Endothelial cell of umbilical vein (primary cell): ENCODE results near the gene CDH22. TPM values are rescaled to one million over a fixed set of nuclear protein-coding genes. Genes with fewer than 3 reads are reported as not detected.

Source experiments
- BruUV-seq: library from RNA; stranded (reverse); fragments of 400-500 nt; replicated peaks from 2 replicates; lab custom pipeline; 2021; lab: Mats Ljungman, UMichigan
- CTCF ChIA-PET: fragments of 300-600, 350-600 bp; sonication (Branson Sonifier 250); formaldehyde crosslinking; loops from one replicate; lab custom pipeline; 2021; ENCODE audit warnings: antibody characterized with exemption, inconsistent platforms; lab: Charles Lee
- POLR2A ChIA-PET: fragments of 300-600, 350-600 bp; sonication (Branson Sonifier 250); formaldehyde crosslinking; loops from one replicate; lab custom pipeline; 2021; ENCODE audit warnings: antibody characterized with exemption, inconsistent platforms; lab: Charles Lee
- DNase-seq: peaks from one replicate; pipeline ENCODE4 v3.0.0-alpha.2; 2011; ENCODE audit warnings: low read depth, low spot score
- FAIRE-seq: peaks from 2 replicates; lab custom pipeline; 2011; peaks lifted over from hg19 to GRCh38; lab: Jason Lieb, UNC
- H2AFZ ChIP-seq: 2 replicates; pipeline ENCODE4 v1.6.0; 2012; ENCODE audit warnings: low read depth, low read length, control low read depth, inconsistent platforms
- H3K27ac ChIP-seq: 2 replicates; pipeline ENCODE4 v1.5.1; 2011; ENCODE audit warnings: low read depth, mild to moderate bottlenecking, control low read depth, low read length, moderate library complexity; ENCODE audit not compliant: insufficient read depth
- H3K27me3 ChIP-seq, 2 experiments: 2 replicates each; pipeline versions ENCODE4 v1.6.0 to v1.6.1; 2011; ENCODE audit warnings: low read length in 2 of 2, mixed read lengths in 1 of 2; ENCODE audit not compliant: control insufficient read depth in 2 of 2, insufficient read depth in 2 of 2
- H3K36me3 ChIP-seq, 2 experiments: 2 replicates in 1 of 2; 3 replicates in 1 of 2; pipeline ENCODE4 v1.5.1; 2011; ENCODE audit warnings: low read length in 2 of 2, mild to moderate bottlenecking in 1 of 2, moderate library complexity in 1 of 2; ENCODE audit not compliant: control insufficient read depth in 2 of 2, insufficient read depth in 2 of 2; ENCODE audit errors: extremely low read depth in 1 of 2
- H3K4me1 ChIP-seq: 3 replicates; pipeline ENCODE4 v1.5.1; 2011; ENCODE audit warnings: mild to moderate bottlenecking, low read length; ENCODE audit not compliant: control insufficient read depth, insufficient read depth; ENCODE audit errors: extremely low read depth
- H3K4me2 ChIP-seq: 2 replicates; pipeline ENCODE4 v1.6.1; 2011; ENCODE audit warnings: low read length, control low read depth, mixed read lengths; ENCODE audit not compliant: insufficient read depth
- H3K4me3 ChIP-seq, 3 experiments: fragments of 200-600 bp in 1 of 3; sonication (generic), shearing (Covaris generic) in 1 of 3; replicated peaks in 1 of 3; 2 replicates each; pipeline ENCODE4 v1.5.1; 2011 to 2016; ENCODE audit warnings: control low read depth in 3 of 3, low read length in 3 of 3, mild to moderate bottlenecking in 2 of 3, inconsistent platforms in 1 of 3, low read depth in 1 of 3, moderate library complexity in 1 of 3; ENCODE audit not compliant: insufficient read depth in 1 of 3
- H3K79me2 ChIP-seq: 2 replicates; pipeline ENCODE4 v1.6.0; 2012; ENCODE audit warnings: low read length, inconsistent platforms; ENCODE audit not compliant: control insufficient read depth, insufficient read depth
- H3K9ac ChIP-seq: replicated peaks from 2 replicates; pipeline ENCODE3; 2011; ENCODE audit warnings: low read length, control low read depth; ENCODE audit not compliant: insufficient read depth; ENCODE audit errors: extremely low read depth
- H3K9me1 ChIP-seq: replicated peaks from 3 replicates; pipeline ENCODE4 v1.6.0; 2011; ENCODE audit warnings: mild to moderate bottlenecking, low read length; ENCODE audit not compliant: control insufficient read depth, insufficient read depth; ENCODE audit errors: extremely low read depth
- H3K9me3 ChIP-seq: replicated peaks from 2 replicates; pipeline ENCODE4 v1.5.1; 2012; ENCODE audit warnings: low read length, inconsistent platforms; ENCODE audit not compliant: control insufficient read depth, insufficient read depth
- H4K20me1 ChIP-seq: replicated peaks from 2 replicates; pipeline ENCODE3; 2011; ENCODE audit warnings: mild to moderate bottlenecking, low read length; ENCODE audit not compliant: control insufficient read depth, insufficient read depth; ENCODE audit errors: extremely low read depth
- EZH2 ChIP-seq: IDR thresholded peaks from 2 replicates; pipeline ENCODE4 v1.6.1; 2012; ENCODE audit warnings: borderline replicate concordance, low read depth, mild to moderate bottlenecking, moderate library complexity, low read length, inconsistent platforms; ENCODE audit not compliant: severe bottlenecking
- FOS ChIP-seq: IDR thresholded peaks from 2 replicates; pipeline ENCODE4 v1.6.1; 2011; ENCODE audit warnings: mild to moderate bottlenecking, low read length, moderate library complexity, borderline replicate concordance; ENCODE audit not compliant: insufficient read depth
- GATA2 ChIP-seq: IDR thresholded peaks from 2 replicates; pipeline ENCODE4 v1.7.0; 2011; ENCODE audit warnings: low read depth, mild to moderate bottlenecking, moderate library complexity, mixed read lengths, low read length; ENCODE audit not compliant: insufficient read length, insufficient read depth
- JUN ChIP-seq: IDR thresholded peaks from 2 replicates; pipeline ENCODE4 v1.6.1; 2011; ENCODE audit warnings: borderline replicate concordance, low read depth; ENCODE audit not compliant: insufficient read length, insufficient read depth
- MYC ChIP-seq: IDR thresholded peaks from one replicate; pipeline ENCODE4 v1.6.1; 2011; ENCODE audit warnings: mild to moderate bottlenecking, low read depth, low read length
- POLR2A ChIP-seq: IDR thresholded peaks from 2 replicates; pipeline ENCODE4 v1.6.1; 2012; ENCODE audit warnings: low read depth, mild to moderate bottlenecking, control low read depth, low read length
- POLR2AphosphoS5 ChIP-seq: IDR thresholded peaks from 2 replicates; pipeline ENCODE4 v1.6.1; 2012; ENCODE audit warnings: low read depth, mild to moderate bottlenecking, control low read depth, low read length, moderate library complexity; ENCODE audit not compliant: insufficient read depth
- dilution Hi-C: fragments of 300-500 bp; cut with MboI; formaldehyde crosslinking; loops from one replicate; pipeline ENCODE4 v1.15.0; 2019; ENCODE audit warnings: low sequenced_read_pairs; ENCODE audit not compliant: extremely low pct_ligation_motif_present
- intact Hi-C: fragments of 100-400 bp; cut with micrococcal nuclease; formaldehyde crosslinking; loops from one replicate; pipeline ENCODE4 v1.10.0; 2022
- polyA plus RNA-seq, 4 experiments: library from polyadenylated mRNA; depleted of rRNA in 3 of 4; stranded (reverse) in 3 of 4; unstranded in 1 of 4; fragments of >200 nt; gene quantifications; 2 replicates each; pipeline versions ENCODE4 v1.2.1 to v1.2.3, GENCODE V29; 2011 to 2012; ENCODE audit warnings: missing spikeins in 1 of 4
- total RNA-seq: library from RNA; stranded (reverse); gene quantifications from 2 replicates; pipeline ENCODE4 v1.2.3, GENCODE V29; 2021
- TF ChIP-seq, protein P1 (sequence below), 2 donors: IDR thresholded peaks; 1 replicate in 1 of 2; 2 replicates in 1 of 2; pipeline ENCODE4 v1.5.1; 2011; ENCODE audit warnings: low read length in 2 of 2, mild to moderate bottlenecking in 2 of 2, moderate library complexity in 2 of 2, control low read depth in 1 of 2, inconsistent platforms in 1 of 2, low read depth in 1 of 2; ENCODE audit not compliant: insufficient read depth in 1 of 2; ENCODE audit errors: extremely low read depth in 1 of 2
- TF ChIP-seq, protein P2 (sequence below): IDR thresholded peaks from 2 replicates; pipeline ENCODE4 v1.6.1; 2011; ENCODE audit not compliant: insufficient read depth, insufficient read length

The CDH22 gene
- total and polyA plus RNA-seq, 2 donors (not counting 3 experiments of a cell fraction or from before 2014, with no cell fraction given) = not detected

GRCh38 chr20:46139908-46140482 lies 168.3 kb downstream of the CDH22 start:
- ChIA-PET CTCF (no interaction called here), POLR2A (no interaction called here)
- Histone ChIP-seq H3K4me1 (no peaks in the 10 kb centered on the region), H3K27ac (no peak overlapping the region), H3K27me3 (peaks cover 3 to 13% of the 10 kb centered on the region in 2 experiments), H3K79me2 (no peaks in the 10 kb centered on the region), H3K36me3 (no peaks in the 10 kb centered on the region), H4K20me1 (no peaks in the 10 kb centered on the region), H3K9ac (no peak overlapping the region), H3K4me3 (no peak overlapping the region), H3K9me3 (no peaks in the 10 kb centered on the region), H2AFZ (no peak overlapping the region), H3K4me2 (no peak overlapping the region), H3K9me1 (no peaks in the 10 kb centered on the region)
- intact Hi-C loops = no loop called here
- DNase-seq (no peak), FAIRE-seq (no peak)
- no TSS peak for BruUV-seq
- dilution Hi-C loops = no loop called here
- TF ChIP-seq POLR2AphosphoS5 (no peak), GATA2 (no peak), FOS (no peak), EZH2 (no peak), JUN (no peak), MYC (no peak), POLR2A (no peak)
- TF ChIP-seq, protein P1, sequence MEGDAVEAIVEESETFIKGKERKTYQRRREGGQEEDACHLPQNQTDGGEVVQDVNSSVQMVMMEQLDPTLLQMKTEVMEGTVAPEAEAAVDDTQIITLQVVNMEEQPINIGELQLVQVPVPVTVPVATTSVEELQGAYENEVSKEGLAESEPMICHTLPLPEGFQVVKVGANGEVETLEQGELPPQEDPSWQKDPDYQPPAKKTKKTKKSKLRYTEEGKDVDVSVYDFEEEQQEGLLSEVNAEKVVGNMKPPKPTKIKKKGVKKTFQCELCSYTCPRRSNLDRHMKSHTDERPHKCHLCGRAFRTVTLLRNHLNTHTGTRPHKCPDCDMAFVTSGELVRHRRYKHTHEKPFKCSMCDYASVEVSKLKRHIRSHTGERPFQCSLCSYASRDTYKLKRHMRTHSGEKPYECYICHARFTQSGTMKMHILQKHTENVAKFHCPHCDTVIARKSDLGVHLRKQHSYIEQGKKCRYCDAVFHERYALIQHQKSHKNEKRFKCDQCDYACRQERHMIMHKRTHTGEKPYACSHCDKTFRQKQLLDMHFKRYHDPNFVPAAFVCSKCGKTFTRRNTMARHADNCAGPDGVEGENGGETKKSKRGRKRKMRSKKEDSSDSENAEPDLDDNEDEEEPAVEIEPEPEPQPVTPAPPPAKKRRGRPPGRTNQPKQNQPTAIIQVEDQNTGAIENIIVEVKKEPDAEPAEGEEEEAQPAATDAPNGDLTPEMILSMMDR (IDR thresholded peaks at IDR 0.05; ENCODE audit: extremely low read depth in 1 of 2, insufficient read depth in 1 of 2, low read depth in 1 of 2, low read length in 2 of 2) = no peak
- TF ChIP-seq, protein P2, sequence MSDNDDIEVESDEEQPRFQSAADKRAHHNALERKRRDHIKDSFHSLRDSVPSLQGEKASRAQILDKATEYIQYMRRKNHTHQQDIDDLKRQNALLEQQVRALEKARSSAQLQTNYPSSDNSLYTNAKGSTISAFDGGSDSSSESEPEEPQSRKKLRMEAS = no peak
